ENCODE results near the gene MIER1.

Gene MIER1

DNA sequence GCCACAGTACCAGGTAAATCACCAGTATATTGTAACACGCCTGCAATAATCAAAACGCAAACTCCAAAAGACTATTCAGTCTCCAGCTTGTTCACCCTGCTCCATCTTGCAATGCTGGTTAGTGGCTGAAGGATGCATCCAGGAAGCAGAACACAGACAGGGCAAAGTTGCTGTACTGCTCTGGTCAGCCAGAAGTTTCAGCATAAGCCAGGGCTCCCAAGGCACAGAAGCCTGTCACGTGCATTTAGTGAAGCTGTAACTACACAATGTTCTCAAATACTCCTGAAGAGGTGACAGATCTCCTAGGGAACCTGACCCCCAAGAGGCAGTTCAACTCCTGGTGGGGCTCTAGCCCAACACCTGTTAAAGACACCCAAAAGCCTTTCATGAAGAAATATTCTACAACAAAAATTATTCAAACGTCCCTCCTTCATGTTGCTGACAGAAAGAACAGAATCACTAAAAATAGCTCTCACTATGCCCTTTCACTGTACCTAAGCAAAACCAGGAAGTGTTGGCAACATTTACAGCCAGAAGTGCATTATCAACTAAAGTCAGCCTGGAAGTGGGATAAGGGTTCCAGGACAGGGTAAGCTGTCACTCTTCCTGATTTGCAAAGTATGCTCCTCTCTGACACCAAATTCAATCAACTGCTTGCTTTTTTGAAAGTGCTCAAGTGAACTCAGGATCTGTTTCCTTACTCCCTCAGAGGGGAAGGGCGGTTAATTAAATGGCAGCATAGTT lies 77.1 kb downstream of the MIER1 start:
- DNase-seq: no peak

DNA sequence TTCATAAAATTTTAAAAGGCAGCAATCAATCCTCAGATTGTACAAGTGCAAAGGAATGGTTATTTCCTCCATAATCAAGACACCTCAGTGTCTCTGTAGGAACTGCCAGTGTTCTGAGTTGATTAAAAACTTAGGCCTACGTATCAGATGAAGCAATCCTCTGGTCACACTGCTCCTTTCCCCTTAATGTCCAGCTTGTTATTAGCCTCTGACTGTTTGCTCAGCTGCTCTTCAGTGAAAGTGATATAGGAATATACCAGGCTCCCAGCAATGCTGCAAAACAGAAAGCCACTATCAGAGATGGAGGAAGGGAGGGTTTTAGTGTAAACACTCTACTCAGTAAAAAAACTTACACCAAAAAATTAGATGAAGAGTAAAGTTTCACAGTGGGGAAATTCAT lies 79.4 kb downstream of the MIER1 start:
- no peak for DNase-seq

DNA sequence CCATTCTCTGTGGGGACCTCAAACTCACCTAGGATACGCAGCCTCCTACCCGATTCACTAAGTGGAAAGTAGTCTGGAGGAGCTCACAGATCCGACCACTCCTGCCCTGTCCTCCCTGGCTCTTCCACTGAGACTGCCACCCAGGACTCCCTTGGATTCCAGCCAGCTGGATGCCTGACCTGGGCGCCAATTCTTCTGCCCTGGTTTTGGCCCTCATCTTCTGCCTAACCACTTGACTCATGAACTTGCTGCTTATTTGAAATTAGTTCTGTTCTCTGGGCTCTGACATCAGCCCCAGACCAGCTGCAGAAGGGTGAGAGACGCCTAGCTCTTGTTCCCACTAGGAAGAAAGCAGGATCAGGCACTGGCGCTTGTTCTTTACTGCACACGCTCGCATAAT lies 80.3 kb downstream of the MIER1 start:
- DNase-seq: no peak

DNA sequence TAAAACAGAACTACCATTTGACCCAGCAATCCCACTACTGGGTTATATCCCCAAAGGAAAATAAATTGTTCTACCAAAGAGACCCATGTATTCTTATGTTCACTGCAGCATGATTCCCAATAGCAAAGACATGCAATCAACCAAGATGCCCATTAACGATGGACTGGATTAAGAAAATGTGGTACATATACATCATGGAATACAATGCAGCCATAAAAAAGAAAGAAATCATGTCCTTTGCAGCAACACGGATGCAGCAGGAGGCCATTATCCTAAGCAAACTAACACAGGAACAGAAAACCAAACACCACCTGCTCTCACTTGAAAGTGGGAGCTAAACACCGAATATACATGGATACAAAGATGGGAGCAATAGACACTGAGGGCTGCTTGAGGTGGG lies 85.0 kb downstream of the MIER1 start:
- no peak for DNase-seq

DNA sequence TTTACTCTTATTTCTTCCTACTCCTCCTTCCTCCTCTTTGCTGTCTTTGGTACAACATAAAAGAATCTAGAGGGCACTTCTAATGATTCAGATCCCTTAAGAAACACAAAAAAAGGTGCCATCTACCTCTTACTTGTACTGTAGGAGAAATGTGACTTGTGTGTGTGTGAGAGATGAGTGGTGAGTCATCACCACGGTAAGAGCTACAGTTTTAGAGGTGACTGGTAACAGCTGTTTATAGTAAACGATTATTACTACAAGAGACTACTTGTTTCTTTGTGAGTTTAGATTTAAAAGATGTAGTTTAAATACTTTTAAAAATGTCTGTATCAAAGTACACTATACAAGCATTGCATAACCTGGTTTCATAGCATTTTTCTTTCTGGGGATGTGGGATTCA lies 88.8 kb downstream of the MIER1 start:
- no peak for DNase-seq

DNA sequence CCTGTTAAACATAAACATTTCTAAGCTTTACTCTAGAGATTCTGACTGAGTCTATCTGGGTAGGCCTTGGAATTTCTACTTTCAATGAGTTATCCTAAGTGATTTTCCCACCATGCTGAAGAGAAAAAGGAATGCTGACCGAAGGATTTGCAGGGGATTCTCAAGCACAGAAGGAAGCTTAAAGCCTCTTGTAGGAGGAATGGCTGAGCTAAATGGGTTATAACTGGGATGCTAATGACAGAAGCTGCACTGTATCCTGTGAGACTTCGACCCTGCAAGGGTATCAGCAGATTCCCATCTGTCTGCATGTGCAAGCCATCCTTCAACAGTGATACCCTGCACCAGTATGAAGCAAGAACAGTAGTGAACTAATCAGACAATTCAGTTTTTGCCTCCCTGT lies 93.8 kb downstream of the MIER1 start:
- no peak for DNase-seq

DNA sequence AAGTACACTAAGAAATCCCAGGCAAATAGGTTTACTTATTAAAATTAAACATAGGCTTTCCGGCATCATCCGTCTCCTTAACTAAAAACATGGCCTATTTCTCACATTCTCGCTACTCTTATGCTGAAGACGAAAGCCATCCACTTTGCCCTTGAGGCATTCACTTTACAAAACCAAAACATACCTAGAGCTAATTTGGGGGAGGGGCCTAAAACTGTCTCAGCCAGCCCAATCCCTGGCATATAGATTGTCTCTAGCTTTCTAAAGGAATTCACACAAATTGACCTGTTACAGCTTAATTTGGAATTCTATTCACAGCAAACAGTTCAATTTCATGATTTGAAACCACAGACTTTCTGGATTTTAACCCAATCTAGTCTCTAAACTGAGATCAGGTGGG lies 94.3 kb downstream of the MIER1 start:
- no peak for DNase-seq

DNA sequence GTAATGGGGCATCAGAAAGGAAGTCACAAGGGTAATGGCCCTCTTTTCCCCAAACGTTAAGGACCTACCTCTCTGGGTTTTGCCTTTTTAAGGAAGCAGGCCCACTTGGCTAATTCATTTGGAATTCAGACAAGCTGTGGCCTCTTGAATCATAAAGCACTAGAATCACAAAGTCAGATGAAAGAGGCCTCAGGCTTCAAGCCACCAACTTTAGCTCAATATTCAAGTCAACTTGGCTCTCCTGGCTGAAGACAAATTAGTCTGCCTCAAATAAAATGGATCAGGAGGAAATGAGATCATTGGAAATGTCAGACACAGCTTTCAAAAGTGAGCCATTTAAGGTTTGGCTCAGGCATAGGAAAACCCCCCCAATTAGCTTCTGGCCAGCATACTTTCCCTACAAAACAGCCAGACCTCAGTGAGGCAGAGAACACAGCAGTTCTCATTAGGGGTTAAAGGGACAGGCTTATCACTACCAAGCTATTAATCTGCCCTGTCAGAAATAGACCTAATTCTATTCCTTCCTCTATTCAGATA lies 94.9 kb downstream of the MIER1 start:
- no peak for DNase-seq

DNA sequence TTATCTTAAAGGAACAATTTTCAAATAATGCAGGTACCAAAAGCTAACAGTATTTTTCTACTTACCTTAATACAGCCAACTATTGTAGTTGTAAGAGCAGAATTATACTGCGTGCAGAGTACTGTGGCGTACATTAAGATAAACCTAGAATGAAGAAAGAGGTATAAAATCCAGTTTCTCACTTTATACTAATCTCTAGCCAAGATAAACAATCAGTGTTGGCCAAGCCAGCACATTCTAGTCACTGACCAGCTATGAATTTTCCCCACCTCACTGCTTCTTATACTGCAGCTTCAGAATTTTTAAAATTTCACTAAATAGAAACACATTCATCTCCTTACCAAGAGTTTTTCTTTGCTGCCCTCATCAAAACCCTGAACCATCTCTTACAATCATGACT lies 95.5 kb downstream of the MIER1 start:
- no peak for DNase-seq

DNA sequence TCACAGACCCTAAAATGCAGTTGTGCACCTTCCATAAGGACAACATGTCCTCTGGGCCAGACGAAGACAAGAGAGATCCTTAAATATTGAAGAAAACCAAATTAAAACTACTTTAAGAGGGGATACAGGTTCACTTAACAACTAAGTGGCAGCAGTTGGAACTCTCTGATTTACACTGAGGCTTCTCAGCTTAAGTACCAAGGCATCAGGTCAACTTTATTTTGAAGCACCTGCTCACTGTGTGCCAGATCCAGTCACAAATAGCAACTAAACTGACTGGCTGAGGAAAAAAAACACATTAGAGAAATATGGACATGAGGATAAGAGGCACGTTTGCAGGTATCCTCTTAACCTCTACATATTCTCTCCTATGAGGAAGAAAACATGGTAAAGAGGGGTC lies 96.0 kb downstream of the MIER1 start:
- no peak for DNase-seq

DNA sequence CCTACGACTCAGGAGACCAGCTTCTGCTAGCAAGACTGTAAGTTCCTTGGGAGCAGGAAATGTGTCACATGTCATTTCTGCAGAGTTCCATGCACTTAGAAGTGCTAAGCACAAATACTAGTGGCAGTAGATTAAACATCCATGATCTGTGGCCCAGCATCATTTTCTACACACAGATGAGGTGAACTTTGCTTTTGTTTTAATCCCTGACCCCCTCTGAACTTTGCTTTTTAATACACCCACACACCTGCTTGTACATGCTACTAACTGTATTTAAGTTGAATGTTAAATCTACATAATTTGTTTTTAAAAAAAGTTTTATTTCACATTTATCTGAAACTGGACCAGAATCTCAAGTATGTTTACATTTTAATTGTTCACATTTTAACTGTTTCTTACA lies 104.7 kb downstream of the MIER1 start:
- DNase-seq: no peak

DNA sequence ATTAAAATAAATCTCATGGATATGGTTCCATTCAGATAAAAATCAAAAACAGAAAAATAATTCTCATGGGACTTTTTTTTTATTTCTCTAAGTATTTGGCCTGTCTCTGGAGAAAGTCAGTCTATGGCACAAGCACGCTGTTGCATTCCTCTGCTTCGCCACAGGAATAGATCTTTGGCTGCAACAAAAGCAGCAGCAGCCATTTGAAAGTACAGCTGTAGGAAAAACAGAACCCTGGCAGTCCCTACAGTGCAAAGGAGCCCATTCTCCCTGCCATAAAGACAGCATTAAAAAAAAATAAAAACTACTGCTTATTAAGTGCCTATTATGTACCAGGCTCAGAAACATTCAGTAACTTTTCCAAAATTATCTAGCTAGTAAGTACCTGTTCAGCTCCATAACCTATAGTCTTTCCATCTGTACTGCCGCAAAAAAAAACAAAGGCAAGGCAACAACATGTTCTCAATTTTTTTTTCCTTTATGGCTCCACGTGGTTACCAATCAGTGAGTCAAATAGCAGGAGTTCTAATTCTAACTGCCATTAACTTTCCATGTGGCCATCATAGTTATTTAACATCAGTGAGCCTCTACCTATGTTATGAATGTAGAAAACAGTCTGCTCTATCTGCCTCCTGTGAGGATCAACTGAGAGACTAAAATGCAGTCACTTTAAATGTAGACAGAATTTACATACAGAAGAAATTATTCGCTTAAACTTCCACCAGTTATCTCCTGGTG lies 106.5 kb downstream of the MIER1 start:
- DNase-seq: no peak

DNA sequence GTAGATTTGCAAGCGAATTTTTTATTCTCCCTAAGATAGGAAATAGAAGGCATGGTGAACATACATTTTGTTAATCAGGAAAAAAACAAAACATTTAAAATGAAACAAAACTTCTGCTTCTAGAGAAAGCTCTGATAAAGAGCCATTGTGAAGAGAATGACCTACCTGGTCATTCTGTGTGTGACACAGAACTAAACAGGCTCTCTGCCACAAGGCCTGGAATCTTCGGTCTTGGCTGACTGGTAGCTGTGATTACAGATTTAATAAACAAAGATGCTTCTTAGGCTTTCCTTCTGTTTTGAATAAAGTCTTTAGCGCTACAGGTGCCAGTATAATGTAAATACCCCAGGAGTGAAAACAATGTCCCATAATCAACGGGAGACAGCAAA lies 107.1 kb downstream of the MIER1 start:
- no peak for DNase-seq

Measured in GDM1 (cell line).